Gastroesophageal sphincter (tissue), 4 donors: Measurements from ENCODE around the gene RBM15. TPM values are rescaled to one million over a fixed set of nuclear protein-coding genes. Genes with fewer than 3 reads are reported as not detected.

Experiments
- ATAC-seq: fragments of 150-250 bp; one replicate; pipeline ENCODE4 v1.9.1; 2016; ENCODE audit warnings: mild to moderate bottlenecking, moderate library complexity
- H3K27ac ChIP-seq, 4 donors: fragments of 200-600 bp; sonication (generic) in 3 of 4; 1 replicate in 3 of 4; 2 replicates in 1 of 4; pipeline ENCODE4 v1.5.1; 2016 to 2019
- H3K27me3 ChIP-seq: fragments of 200-600 bp; sonication (generic); one replicate; pipeline ENCODE4 v1.5.1; 2019
- H3K36me3 ChIP-seq, 2 donors: fragments of 200-600 bp; sonication (generic); one replicate each; pipeline ENCODE4 v1.5.1; 2019; ENCODE audit warnings: control low read depth in 1 of 2
- H3K4me1 ChIP-seq, 3 donors: fragments of 200-600 bp; sonication (generic); 1 replicate in 2 of 3; 2 replicates in 1 of 3; pipeline ENCODE4 v1.5.1; 2016 to 2019; ENCODE audit warnings: control low read depth in 2 of 3
- H3K4me3 ChIP-seq, 2 donors: fragments of 200-600 bp; sonication (generic); one replicate each; pipeline ENCODE4 v1.5.1; 2019; ENCODE audit warnings: mild to moderate bottlenecking in 1 of 2, moderate library complexity in 1 of 2
- H3K9me3 ChIP-seq, 3 donors: fragments of 200-600 bp; sonication (generic); one replicate each; pipeline ENCODE4 v1.5.1; 2017 to 2019; ENCODE audit warnings: control low read depth in 2 of 3
- EP300 ChIP-seq: sonication (generic); formaldehyde crosslinking; IDR thresholded peaks from one replicate; pipeline ENCODE4 v1.6.1; 2017; ENCODE audit warnings: antibody characterized with exemption, mild to moderate bottlenecking
- POLR2A ChIP-seq, 2 donors: fragments of 450-650 bp; IDR thresholded peaks; one replicate each; pipeline ENCODE4 v1.6.1; 2017; ENCODE audit warnings: antibody characterized with exemption in 2 of 2, mild to moderate bottlenecking in 2 of 2, moderate library complexity in 1 of 2
- POLR2AphosphoS5 ChIP-seq: sonication (generic); formaldehyde crosslinking; IDR thresholded peaks from one replicate; pipeline ENCODE4 v1.6.1; 2017; ENCODE audit warnings: antibody characterized with exemption
- WGBS, 2 donors: methylation state at CpG; one replicate each; pipeline ENCODE4 v1.1.5; 2018; ENCODE audit warnings: low coverage in 1 of 2; 5-methylcytosine and 5-hydroxymethylcytosine counted together
- total RNA-seq, 4 donors: library from RNA; depleted of rRNA; stranded (reverse); fragments of >200 nt; gene quantifications; one replicate each; pipeline ENCODE4 v1.1.0, GENCODE V29; 2016
- TF ChIP-seq, protein P1 (sequence below), 4 experiments: fragments of 200-600 bp in 2 of 4; fragments of 450-650 bp in 2 of 4; sonication (generic) in 1 of 4; IDR thresholded peaks; one replicate each; pipeline ENCODE4 v1.5.1; 2017 to 2019; ENCODE audit warnings: antibody characterized with exemption in 4 of 4, mild to moderate bottlenecking in 2 of 4, moderate library complexity in 2 of 4

RBM15 gene
- total RNA-seq, 4 donors from 2014 or later = 16.7 to 36.9 (median 30.2) TPM

DNA sequence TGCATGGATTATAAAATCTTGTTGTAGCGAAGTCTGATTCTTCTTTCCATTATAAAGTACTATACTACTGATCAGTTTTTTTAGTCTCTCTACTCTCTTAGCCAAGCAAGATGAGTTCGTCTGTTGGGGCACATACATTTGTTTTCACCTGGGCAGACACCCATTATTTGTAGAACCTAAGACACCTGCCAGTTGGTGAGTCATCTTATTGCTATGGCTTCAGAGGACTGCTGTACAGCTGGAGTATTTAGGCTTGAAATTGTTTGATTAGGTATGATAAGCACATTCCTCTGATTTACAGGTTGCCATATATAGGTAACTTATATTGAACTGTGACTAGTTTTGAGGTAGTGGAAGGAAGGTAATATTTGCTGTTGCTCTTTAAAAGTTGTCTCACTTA, 17.2 kb downstream of the RBM15 start:
- no peak for TF ChIP-seq POLR2AphosphoS5
- no peak for TF ChIP-seq POLR2A (IDR thresholded peaks at IDR 0.05)
- TF ChIP-seq, protein P1, sequence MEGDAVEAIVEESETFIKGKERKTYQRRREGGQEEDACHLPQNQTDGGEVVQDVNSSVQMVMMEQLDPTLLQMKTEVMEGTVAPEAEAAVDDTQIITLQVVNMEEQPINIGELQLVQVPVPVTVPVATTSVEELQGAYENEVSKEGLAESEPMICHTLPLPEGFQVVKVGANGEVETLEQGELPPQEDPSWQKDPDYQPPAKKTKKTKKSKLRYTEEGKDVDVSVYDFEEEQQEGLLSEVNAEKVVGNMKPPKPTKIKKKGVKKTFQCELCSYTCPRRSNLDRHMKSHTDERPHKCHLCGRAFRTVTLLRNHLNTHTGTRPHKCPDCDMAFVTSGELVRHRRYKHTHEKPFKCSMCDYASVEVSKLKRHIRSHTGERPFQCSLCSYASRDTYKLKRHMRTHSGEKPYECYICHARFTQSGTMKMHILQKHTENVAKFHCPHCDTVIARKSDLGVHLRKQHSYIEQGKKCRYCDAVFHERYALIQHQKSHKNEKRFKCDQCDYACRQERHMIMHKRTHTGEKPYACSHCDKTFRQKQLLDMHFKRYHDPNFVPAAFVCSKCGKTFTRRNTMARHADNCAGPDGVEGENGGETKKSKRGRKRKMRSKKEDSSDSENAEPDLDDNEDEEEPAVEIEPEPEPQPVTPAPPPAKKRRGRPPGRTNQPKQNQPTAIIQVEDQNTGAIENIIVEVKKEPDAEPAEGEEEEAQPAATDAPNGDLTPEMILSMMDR (IDR thresholded peaks at IDR 0.05) = no peak
- TF ChIP-seq EP300 = no peak
- H3K27ac ChIP-seq = no peak overlapping the region
- peaks cover 0 to 30% (median 5%) of the 10 kb centered on the region in 3 donors for H3K4me1 ChIP-seq
- no peak for ATAC-seq
- H3K27me3 ChIP-seq = no peaks in the 10 kb centered on the region
- H3K4me3 ChIP-seq = no peak overlapping the region
- H3K36me3 ChIP-seq = peaks cover 0 to 28% of the 10 kb centered on the region in 2 donors
- 57 to 65% methylated on average over 2 of the region's 2 CpGs for WGBS, 2 donors
- no peaks in the 10 kb centered on the region for H3K9me3 ChIP-seq

DNA sequence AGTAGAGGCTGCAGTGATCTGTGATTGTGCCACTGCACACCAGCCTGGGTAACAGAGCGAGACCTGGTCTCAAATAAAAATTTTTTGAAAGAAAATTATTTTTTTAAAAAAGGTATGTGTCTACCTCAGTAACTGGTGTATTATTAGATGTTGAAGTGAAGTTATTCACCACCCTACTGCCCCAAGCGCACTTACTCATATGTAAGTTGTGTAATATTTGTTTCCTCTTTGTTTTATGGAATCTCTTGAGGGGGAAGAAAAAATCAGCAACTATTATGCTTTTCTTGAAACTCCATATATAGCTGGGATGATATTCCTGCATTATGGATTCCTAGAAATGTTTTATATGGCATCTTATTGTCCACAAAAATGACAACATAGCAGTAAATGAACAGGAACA, 21.3 kb downstream of the RBM15 start:
- Histone ChIP-seq H3K4me3 (no peak overlapping the region), H3K27me3 (no peaks in the 10 kb centered on the region), H3K27ac (no peak overlapping the region), H3K36me3 (peaks cover 0 to 46% of the 10 kb centered on the region in 2 donors), H3K4me1 (peaks cover 0 to 15% (median 3%) of the 10 kb centered on the region in 3 donors), H3K9me3 (no peaks in the 10 kb centered on the region)
- 86% methylated on average over 2 of the region's 2 CpGs; no CpG with 5 or more reads in 1 of the 2 donors for WGBS, 2 donors
- no peak for ATAC-seq
- no peak for TF ChIP-seq EP300
- no peak for TF ChIP-seq POLR2AphosphoS5
- no peak for TF ChIP-seq POLR2A (IDR thresholded peaks at IDR 0.05)
- TF ChIP-seq, protein P1 (IDR thresholded peaks at IDR 0.05) = no peak

DNA sequence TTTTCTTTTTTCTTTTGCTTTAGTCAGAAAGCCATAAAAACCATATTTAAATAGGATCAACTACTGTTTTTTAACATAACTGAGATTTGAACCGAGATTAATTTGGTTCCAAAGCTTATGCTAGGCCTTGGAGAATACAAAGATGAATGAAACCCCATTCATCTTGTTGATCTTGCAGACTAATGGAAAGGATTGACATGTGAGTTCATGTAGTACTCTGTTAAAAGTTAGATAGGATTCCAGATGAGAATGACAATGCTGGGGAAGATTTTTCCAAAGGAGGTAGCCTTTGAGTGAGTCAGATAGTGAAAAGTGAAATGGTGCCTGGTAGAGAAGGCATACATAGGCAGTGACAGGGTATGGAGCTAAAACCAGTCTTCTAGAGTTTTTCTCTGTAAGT, 22.7 kb downstream of the RBM15 start:
- peaks cover 0 to 9% (median 0%) of the 10 kb centered on the region in 3 donors for H3K4me1 ChIP-seq
- no peaks in the 10 kb centered on the region for H3K27me3 ChIP-seq
- peaks cover 0 to 45% of the 10 kb centered on the region in 2 donors for H3K36me3 ChIP-seq
- ATAC-seq = no peak
- H3K4me3 ChIP-seq = no peak overlapping the region
- TF ChIP-seq POLR2AphosphoS5 (no peak), POLR2A (IDR thresholded peaks at IDR 0.05) (no peak), EP300 (no peak)
- TF ChIP-seq, protein P1 (IDR thresholded peaks at IDR 0.05) = no peak
- H3K9me3 ChIP-seq = no peaks in the 10 kb centered on the region
- H3K27ac ChIP-seq = no peak overlapping the region
- WGBS, 2 donors = 88 to 89% methylated on average over 1 of the region's 1 CpG

DNA sequence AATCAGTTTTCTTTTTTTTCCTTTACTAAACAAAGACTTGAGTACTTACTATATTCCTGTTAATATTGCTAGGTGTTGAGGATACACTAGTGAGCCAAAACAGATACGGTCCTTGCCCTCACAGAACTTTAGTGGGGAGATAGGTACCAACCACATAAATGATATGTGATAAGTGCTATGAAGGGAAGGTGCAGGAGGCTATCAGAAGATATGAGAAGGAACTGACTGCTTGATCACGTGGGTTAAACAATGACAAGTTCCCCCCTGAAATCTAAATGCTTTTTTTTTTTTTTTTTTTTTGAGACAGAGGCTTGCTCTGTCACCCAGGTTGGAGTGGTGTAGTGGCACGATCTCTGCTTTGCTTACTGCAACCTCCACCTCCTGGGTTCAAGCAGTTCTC, 25.0 kb downstream of the RBM15 start:
- no peaks in the 10 kb centered on the region for H3K27me3 ChIP-seq
- H3K36me3 ChIP-seq = peaks cover 0 to 51% of the 10 kb centered on the region in 2 donors
- H3K4me3 ChIP-seq = no peak overlapping the region
- no peak overlapping the region for H3K27ac ChIP-seq
- H3K4me1 ChIP-seq = no peaks in the 10 kb centered on the region
- TF ChIP-seq EP300 (no peak), POLR2AphosphoS5 (no peak), POLR2A (IDR thresholded peaks at IDR 0.05) (no peak)
- TF ChIP-seq, protein P1 (IDR thresholded peaks at IDR 0.05) = no peak
- ATAC-seq = no peak
- 84 to 91% methylated on average over 2 to 3 of the region's 3 CpGs for WGBS, 2 donors
- no peaks in the 10 kb centered on the region for H3K9me3 ChIP-seq

DNA sequence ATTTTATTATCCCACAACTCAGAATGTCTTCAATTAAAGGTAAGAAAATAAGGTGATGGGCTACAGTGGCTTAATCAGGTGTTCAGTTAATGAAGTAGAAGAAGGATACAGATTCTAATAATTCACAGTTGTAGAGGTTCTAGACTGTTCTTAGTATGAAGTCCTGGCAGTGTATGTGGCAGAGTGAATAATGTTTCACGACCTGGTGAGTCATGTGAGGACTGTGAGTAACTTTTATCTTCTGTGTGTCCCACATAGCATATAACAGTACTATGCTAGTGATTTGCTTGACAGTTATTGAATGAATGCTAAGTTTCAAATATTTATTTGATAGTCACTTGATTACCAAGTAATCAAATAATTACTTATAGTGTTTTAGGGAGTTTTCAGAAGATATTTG, 31.6 kb downstream of the RBM15 start:
- Histone ChIP-seq H3K27me3 (no peaks in the 10 kb centered on the region), H3K36me3 (peaks cover 0 to 64% of the 10 kb centered on the region in 2 donors), H3K4me3 (no peak overlapping the region), H3K27ac (no peak overlapping the region), H3K4me1 (no peaks in the 10 kb centered on the region), H3K9me3 (no peaks in the 10 kb centered on the region)
- 7 to 13% methylated on average over 1 of the region's 1 CpG for WGBS, 2 donors
- no peak for TF ChIP-seq POLR2A (IDR thresholded peaks at IDR 0.05)
- no peak for TF ChIP-seq POLR2AphosphoS5
- TF ChIP-seq EP300 = no peak
- TF ChIP-seq, protein P1 (IDR thresholded peaks at IDR 0.05) = no peak
- ATAC-seq = no peak
